ENCODE data around the gene SERPINA12. TPM values are rescaled to one million over a fixed set of nuclear protein-coding genes. Genes with fewer than 3 reads are reported as not detected.

The SERPINA12 gene
- total and polyA plus RNA-seq, 10 of the 15 experiments (the other 5 are each of a cell fraction or from before 2014, with no cell fraction given) = not detected

DNA sequence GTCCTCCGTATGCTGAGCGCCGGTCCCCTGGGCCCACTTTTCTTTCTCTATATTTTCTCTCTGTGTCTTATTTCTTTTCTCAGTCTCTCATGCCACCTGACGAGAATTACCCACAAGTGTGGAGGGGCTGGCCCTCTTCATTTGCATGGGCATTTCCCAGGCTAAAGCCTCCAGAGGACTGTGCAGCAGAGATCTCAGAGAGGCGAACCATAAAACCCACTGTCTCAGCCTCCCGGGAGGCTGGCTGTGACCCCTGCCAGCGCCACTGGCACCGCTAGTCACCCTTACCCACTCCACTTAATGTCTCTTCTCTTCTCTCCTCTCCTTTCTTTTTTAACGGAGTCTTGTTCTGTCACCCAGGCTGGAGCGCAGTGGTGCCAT is 26.2 kb downstream of the SERPINA12 start:
- Histone ChIP-seq H3K4me1 (ENCODE audit: control insufficient read depth, insufficient read depth, low read length) (peaks cover 10% of the 10 kb centered on the region), H3K4me3 (no peak overlapping the region), H4K20me1 (ENCODE audit: control insufficient read depth, insufficient read depth) (no peaks in the 10 kb centered on the region), H3K36me3 (ENCODE audit: control insufficient read depth in 2 of 2, insufficient read depth in 2 of 2, low read length in 1 of 2) (no peaks in the 10 kb centered on the region), H3K4me2 (ENCODE audit: control insufficient read depth, insufficient read depth) (peak overlapping the region; percentile 13; the same call in 1 of the 2 replicates), H2AFZ (ENCODE audit: control insufficient read depth, low read depth, low read length) (peak overlapping the region; percentile 27; the same call in 1 of the 2 replicates), H3K79me2 (ENCODE audit: control insufficient read depth, insufficient read depth, low read length) (no peaks in the 10 kb centered on the region), H3K27me3 (replicated peaks in 1 of 2; ENCODE audit: control insufficient read depth in 2 of 2, insufficient read depth in 2 of 2, low read length in 1 of 2) (peaks cover 0 to 2% of the 10 kb centered on the region in 2 experiments; a peak in 1 of 4 replicates), H3K9ac (ENCODE audit: control insufficient read depth, insufficient read depth, low read length) (no peak overlapping the region), H3K9me3 (replicated peaks; ENCODE audit: control insufficient read depth, insufficient read depth, low read length) (no peaks in the 10 kb centered on the region; the same call in 2 of the 3 replicates), H3K27ac (ENCODE audit: control insufficient read depth, insufficient read depth) (no peak overlapping the region)
- intact Hi-C loops (cut with micrococcal nuclease; ENCODE audit: unreplicated experiment) = loop anchor here (10.0 kb wide), 1 partner anchor 348 kb away; no protein-coding TSS in a partner anchor
- FAIRE-seq (no peak), DNase-seq (ENCODE audit: low read depth, low spot score) (peak; percentile 68), ATAC-seq (peak; percentile 80)
- no TSS peak for BruUV-seq (replicated peaks)
- RAD21 ChIA-PET (ENCODE audit: unreplicated experiment) = no interaction called here
- peak; percentile 75 for TF ChIP-seq MEF2B (IDR thresholded peaks at IDR 0.05; ENCODE audit: partially characterized antibody, poor library complexity, severe bottlenecking)
- TF ChIP-seq NFIC (IDR thresholded peaks at IDR 0.05; ENCODE audit: low read depth, low read length) = no peak
- no peak for TF ChIP-seq CTCF (IDR thresholded peaks at IDR 0.05 in 2 of 3, conservative IDR thresholded peaks at IDR 0.05 in 1 of 3; ENCODE audit: control insufficient read depth in 2 of 3, extremely low read depth in 1 of 3, insufficient read depth in 1 of 3, low read depth in 3 of 3, low read length in 3 of 3)
- no peak for TF ChIP-seq ETV6 (conservative IDR thresholded peaks at IDR 0.05 in 1 of 2, IDR thresholded peaks at IDR 0.05 in 1 of 2; ENCODE audit: borderline replicate concordance in 1 of 2, low read depth in 1 of 2)
- peak; percentile 42; the same call in 1 of the 3 replicates for TF ChIP-seq POU2F2 (IDR thresholded peaks at IDR 0.05; ENCODE audit: borderline replicate concordance, low read depth, low read length)
- 5% methylated on average over 10 of the region's 10 CpGs for WGBS (ENCODE audit: insufficient coverage, insufficient replicate concordance, low lambda C conversion rate, missing lambda C conversion rate)
- POLR2A ChIA-PET = no interaction called here
- CTCF ChIA-PET = interaction anchor here (5.6 kb wide), 1 partner anchor 49 kb away, joined by 95 read pairs; no protein-coding TSS in a partner anchor
- in situ Hi-C loops (cut with MboI) = no loop called here
- SMC1A ChIA-PET (ENCODE audit: uncharacterized antibody, unreplicated experiment) = no interaction called here

All from GM12878 (cell line).